ENCODE results near the gene TMPO. TPM values are rescaled to one million over a fixed set of nuclear protein-coding genes. Genes with fewer than 3 reads are reported as not detected.
"Not testable (repeated sequence)": the region's sequence is repeated elsewhere in the genome, so short reads cannot be mapped to it uniquely, and the experiment has no call there.

Gene TMPO
- total RNA-seq, 6 experiments from 2014 or later: 19.8 to 43.2 (median 29.9) TPM

DNA sequence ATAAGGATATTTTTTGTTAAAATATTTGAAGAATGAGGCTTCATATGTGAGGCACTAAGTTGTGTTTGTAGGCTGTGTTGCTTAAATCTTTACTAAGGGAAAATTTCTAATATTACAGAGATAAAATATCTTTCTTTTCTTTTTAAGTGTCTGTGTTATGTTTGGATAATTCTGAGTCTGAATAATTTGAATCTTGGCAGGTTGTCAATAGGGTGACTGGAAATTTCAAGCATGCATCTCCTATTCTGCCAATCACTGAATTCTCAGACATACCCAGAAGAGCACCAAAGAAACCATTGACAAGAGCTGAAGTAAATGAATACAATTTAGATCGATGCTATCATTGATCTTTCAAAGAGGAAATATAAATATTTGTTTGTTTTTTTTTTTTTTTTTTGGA, 29.4 kb downstream of the TMPO start:
- H3K27me3 ChIP-seq: no peaks in the 10 kb centered on the region
- H3K27ac ChIP-seq: no peak overlapping the region
- H3K4me3 ChIP-seq: no peak overlapping the region
- no peaks in the 10 kb centered on the region for H3K9me3 ChIP-seq
- ATAC-seq: no peak
- intact Hi-C loops (cut with DNase I): no loop called here
- no peaks in the 10 kb centered on the region for H3K4me1 ChIP-seq
- peaks cover 0 to 26% (median 5%) of the 10 kb centered on the region in 4 donors for H3K36me3 ChIP-seq
- DNase-seq: no peak
- TF ChIP-seq, protein P1, sequence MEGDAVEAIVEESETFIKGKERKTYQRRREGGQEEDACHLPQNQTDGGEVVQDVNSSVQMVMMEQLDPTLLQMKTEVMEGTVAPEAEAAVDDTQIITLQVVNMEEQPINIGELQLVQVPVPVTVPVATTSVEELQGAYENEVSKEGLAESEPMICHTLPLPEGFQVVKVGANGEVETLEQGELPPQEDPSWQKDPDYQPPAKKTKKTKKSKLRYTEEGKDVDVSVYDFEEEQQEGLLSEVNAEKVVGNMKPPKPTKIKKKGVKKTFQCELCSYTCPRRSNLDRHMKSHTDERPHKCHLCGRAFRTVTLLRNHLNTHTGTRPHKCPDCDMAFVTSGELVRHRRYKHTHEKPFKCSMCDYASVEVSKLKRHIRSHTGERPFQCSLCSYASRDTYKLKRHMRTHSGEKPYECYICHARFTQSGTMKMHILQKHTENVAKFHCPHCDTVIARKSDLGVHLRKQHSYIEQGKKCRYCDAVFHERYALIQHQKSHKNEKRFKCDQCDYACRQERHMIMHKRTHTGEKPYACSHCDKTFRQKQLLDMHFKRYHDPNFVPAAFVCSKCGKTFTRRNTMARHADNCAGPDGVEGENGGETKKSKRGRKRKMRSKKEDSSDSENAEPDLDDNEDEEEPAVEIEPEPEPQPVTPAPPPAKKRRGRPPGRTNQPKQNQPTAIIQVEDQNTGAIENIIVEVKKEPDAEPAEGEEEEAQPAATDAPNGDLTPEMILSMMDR (IDR thresholded peaks at IDR 0.05): no peak
- no peak for TF ChIP-seq POLR2A (IDR thresholded peaks at IDR 0.05)
- WGBS (ENCODE audit: insufficient coverage, low coverage, low lambda C conversion rate, missing lambda C conversion rate): 36% methylated on average over 1 of the region's 1 CpG

DNA sequence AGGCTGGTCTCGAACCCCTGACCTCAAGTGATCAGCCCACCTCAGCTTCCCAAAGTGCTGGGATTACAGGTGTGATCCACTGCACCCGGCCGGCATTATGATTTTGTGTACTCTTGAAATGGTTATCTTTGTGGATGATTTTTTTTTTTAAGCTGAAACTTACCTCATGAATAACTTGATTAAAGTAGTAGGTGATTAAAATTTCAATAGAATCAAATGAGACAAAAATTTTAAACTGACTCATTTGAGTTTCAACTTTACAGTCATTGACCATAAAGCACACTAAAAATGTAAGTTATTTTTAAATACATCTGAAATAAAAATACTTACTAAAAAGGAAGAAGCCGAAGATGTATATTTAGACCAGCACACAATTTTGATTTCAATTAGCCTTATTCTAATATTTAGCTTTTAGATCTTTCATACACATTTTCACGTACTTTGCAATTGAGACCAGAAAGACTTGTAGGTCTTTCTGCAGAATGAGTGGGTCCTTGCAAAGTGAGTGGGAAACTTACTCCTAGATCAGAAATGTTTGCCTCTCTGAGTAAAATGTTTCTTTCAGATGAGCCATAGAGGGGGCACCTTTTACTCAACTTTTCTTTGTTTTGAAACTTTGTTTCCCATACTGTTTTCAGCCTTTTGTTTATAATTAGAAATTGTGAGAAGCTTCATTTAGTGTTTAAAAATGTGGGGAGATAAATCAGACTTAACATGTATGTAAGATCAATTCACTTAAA, 34.2 kb downstream of the TMPO start:
- DNase-seq (no peak), ATAC-seq (no peak)
- TF ChIP-seq, protein P1 (IDR thresholded peaks at IDR 0.05): no peak
- no peak for TF ChIP-seq POLR2A (IDR thresholded peaks at IDR 0.05)
- H3K4me3 ChIP-seq: no peak overlapping the region
- WGBS (ENCODE audit: insufficient coverage, low coverage, low lambda C conversion rate, missing lambda C conversion rate): 86% methylated on average over 2 of the region's 5 CpGs
- peaks cover 0 to 3% (median 0%) of the 10 kb centered on the region in 4 donors for H3K4me1 ChIP-seq
- intact Hi-C loops (cut with DNase I): no loop called here
- no peaks in the 10 kb centered on the region for H3K27me3 ChIP-seq
- H3K9me3 ChIP-seq: no peaks in the 10 kb centered on the region
- no peak overlapping the region for H3K27ac ChIP-seq
- H3K36me3 ChIP-seq: peaks cover 0 to 20% (median 5%) of the 10 kb centered on the region in 4 donors

DNA sequence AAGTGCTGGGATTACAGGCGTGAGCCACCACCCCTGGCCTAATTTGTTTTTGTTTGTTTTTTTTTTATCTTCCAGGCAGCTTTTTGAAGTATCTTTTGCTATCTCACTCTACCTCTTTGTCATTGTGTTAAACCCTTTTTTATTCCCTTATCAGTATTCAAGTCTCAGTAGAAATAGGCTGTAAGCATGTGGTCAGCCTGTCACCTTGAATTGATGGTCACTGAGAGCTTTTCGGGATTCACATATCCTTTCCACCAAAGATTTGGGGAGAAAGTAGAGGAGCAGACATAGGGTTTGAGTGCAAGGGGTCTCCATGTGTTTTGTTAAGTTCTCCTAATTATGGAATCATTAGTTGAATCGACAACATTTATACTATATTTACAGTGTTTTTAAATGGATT, 36.4 kb downstream of the TMPO start:
- DNase-seq: no peak
- Histone ChIP-seq H3K9me3 (no peaks in the 10 kb centered on the region), H3K4me3 (no peak overlapping the region), H3K27me3 (no peaks in the 10 kb centered on the region), H3K36me3 (peaks cover 0 to 13% (median 5%) of the 10 kb centered on the region in 4 donors), H3K4me1 (peaks cover 0 to 3% (median 0%) of the 10 kb centered on the region in 4 donors), H3K27ac (no peak overlapping the region)
- WGBS (ENCODE audit: insufficient coverage, low coverage, low lambda C conversion rate, missing lambda C conversion rate): 90% methylated on average over 3 of the region's 3 CpGs
- TF ChIP-seq, protein P1 (IDR thresholded peaks at IDR 0.05): no peak
- TF ChIP-seq POLR2A (IDR thresholded peaks at IDR 0.05): no peak
- intact Hi-C loops (cut with DNase I): no loop called here
- no peak for ATAC-seq

DNA sequence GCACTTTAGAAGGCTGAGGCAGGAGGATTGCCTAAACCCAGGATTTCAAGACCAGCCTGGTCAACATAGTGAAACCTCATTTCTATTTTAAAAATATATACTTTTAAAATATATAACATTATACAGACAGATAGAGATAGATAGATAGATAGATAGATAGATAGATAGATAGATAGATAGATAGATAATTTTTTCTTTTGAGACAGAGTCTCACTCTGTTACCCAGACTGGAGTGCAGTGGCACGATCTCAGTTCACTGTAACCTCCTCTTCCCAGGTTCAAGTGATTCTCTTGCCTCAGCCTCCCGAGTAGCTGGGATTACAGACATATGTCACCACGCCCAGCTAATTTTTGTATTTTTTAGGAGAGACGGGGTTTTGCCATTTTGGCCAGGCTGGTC, 42.7 kb downstream of the TMPO start:
- H3K4me3 ChIP-seq; H3K36me3 ChIP-seq; H3K27me3 ChIP-seq; H3K4me1 ChIP-seq; intact Hi-C loops (cut with DNase I); ATAC-seq; DNase-seq; H3K27ac ChIP-seq; H3K9me3 ChIP-seq: not testable (repeated sequence)
- WGBS (ENCODE audit: insufficient coverage, low coverage, low lambda C conversion rate, missing lambda C conversion rate): 89% methylated on average over 2 of the region's 4 CpGs

DNA sequence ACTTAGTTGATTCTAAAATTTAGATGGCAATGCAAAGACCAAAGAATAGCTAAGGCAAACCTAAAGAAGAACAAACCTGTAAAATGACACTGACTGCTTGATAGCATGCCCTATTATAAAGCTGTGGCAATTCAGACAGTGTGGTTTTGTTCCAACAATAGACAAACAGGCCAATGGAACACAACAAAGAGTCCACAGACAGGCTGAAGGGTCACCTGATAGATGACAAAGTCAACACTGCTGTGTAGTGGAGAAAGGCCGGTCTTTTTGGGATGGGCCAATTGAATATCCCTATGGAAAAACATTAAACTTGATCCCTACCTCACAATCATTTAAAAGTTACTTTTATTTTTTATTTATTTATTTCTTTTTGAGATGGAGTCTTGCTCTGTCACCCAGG, 44.3 kb downstream of the TMPO start:
- no peak overlapping the region for H3K27ac ChIP-seq
- WGBS (ENCODE audit: insufficient coverage, low coverage, low lambda C conversion rate, missing lambda C conversion rate): 0% methylated on average over 1 of the region's 1 CpG
- no peaks in the 10 kb centered on the region for H3K27me3 ChIP-seq
- H3K4me3 ChIP-seq: no peak overlapping the region
- intact Hi-C loops (cut with DNase I): no loop called here
- no peaks in the 10 kb centered on the region for H3K9me3 ChIP-seq
- TF ChIP-seq, protein P1 (IDR thresholded peaks at IDR 0.05): no peak
- no peak for ATAC-seq
- H3K36me3 ChIP-seq: no peaks in the 10 kb centered on the region
- no peaks in the 10 kb centered on the region for H3K4me1 ChIP-seq
- no peak for DNase-seq

Data from right lobe of liver (tissue), 6 donors.